HG03460 (cell line): Measurements from ENCODE around the gene EPS8.

Experiments used
- ATAC-seq: cut with Tn5 transposase; IDR thresholded peaks from one replicate; pipeline ENCODE4 v1.9.1; 2021; ENCODE audit not compliant: unreplicated experiment

Gene EPS8

GRCh38 chr12:15800278-15800677, 11.1 kb upstream of the EPS8 start:
- no peak for ATAC-seq

GRCh38 chr12:15797818-15798217, 8.6 kb upstream of the EPS8 start:
- ATAC-seq, result no peak

- no peak for ATAC-seq
These were observed 7.4 kb upstream of the EPS8 start for GRCh38 chr12:15796493-15797141.

DNA sequence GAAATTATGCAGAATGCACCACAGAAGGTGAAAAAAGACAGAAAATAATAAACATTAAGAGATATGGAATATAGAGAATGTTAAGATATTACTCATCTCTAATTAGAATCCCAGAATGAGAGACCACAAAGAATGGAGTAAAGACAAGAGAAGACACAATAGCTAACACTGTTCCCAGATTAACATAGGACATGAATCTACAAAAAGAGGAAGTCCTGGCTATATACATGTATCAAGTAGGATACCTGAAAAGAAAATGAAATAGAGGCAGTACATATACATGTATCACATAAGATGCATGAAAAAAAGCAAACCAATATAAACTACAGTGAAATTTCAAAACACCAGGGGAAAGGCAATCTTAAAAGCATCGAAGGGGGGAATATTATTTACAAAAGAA, 5.6 kb upstream of the EPS8 start:
- no peak for ATAC-seq

DNA sequence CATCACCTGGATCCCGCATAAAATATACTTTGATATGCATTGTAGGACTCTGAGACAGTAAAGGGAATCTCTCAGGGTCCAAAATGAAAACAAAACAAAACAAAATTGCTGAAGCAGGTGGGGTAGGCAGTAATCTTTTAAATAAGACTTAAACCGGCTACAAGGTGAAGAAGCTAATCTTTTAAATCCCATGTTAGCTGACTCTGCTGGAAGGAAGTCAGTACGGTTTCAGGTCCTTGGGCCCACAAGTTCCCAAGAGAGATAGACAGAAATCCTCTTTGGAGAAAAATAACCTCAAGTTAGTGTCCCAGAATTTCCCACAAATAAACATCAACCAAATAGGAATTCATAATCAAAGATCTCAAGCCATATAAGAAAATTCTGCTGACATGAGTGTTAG, 5.0 kb upstream of the EPS8 start:
- no peak for ATAC-seq

DNA sequence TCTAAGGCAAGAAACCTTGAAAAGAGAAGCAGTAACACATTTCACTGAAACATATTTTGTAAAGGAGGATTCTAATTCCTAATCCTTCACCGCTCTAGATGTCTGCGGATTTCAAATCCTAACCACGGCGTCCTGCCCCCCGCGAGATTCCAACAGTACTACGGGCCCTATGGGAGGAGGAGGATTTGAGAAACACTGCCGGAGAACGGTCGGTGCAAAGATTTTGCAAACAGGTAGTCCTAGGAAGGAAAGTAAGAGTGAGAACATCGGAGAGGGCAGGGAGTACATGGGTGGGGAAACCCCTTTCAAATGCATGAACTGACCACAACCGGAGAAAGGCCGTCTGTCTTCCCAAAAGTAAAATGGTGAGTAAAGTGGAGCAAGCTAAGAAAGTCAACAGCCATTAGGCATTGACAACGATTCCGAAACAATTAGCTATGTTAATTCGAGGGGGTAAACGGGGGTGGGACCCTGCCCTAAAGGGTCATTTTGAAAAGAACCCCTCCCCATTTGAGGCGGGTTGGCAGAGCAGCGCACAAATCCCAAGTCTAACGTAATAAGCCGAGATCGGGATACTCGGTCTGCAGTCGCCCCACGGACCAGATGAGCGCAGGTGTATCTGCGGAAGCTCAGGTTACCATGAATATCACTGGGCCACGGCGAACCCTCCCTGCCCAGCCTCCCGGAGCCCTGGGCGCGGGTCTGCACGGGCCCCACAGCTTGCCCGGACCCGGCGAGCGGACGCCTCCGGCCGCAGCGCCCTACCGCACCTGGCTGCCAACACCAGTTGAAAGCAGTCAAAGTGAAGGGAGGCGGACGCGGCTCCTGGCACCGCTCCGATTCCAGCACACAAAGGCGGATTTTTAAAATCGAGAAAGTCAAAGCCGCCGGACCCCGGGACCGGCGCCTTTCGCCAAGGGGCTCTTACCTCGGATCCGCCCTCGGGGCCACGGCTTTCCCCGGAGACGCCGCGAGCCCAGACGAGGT, 662 bp downstream of the EPS8 start:
- peak; percentile 40 for ATAC-seq

- ATAC-seq, result no peak
These were observed 1.4 kb downstream of the EPS8 start for GRCh38 chr12:15787778-15788177.

DNA sequence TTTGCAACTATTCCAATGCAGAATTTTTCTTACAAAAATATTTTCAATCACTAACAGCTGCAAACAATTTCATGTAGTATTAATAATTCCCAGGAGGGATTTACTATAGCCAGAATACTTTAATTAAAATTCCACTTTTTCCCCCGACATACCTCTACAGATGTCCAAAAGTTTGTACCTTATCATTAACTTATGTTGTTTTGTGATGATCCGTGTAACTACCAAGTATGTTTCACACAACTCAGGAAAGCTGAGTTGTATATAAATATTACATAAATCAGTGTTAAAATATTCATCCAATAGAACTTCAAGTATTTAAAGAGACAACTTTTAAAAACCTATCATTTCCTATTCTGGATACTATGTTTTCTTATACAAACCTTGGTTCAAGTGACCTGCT, 2.4 kb downstream of the EPS8 start:
- no peak for ATAC-seq

- no peak for ATAC-seq
These were observed 5.9 kb downstream of the EPS8 start for GRCh38 chr12:15783288-15783687.

GRCh38 chr12:15782667-15783066, 6.5 kb downstream of the EPS8 start:
- no peak for ATAC-seq

DNA sequence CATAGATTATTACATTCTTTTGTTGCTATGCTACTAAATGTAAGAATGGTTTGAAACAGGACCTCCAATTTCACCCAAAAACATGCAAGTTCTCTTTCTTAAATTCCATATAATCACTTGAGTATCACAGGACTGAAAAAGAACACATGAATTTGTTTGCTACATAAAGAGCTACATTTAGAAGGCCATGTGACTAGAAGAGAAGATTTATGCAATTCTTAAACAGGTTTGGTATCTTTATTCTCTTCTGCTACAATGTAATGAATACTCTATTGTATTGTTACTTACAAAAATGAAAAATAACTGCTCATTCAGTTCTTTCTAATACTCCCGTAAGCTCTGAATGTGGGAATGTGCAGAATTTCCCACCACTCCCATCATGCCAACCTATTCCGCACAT, 9.3 kb downstream of the EPS8 start:
- ATAC-seq, result no peak

DNA sequence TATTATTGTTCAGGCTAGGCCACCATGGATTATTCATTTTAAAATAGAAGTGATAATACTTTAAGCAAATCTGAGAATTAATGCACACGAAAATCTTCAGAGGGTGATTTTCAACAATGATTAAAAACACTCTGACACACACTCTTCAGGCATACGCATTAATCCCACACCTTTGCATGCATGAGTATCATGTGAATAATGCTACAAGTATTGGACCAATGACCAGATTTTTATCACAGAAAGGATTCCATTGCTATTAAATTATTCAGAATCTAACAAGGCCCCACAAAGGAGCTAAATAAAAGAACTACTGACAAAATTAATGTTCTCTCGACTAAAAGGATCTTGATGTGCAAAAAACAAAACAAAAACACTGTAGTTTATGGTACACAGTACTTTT, 11.1 kb downstream of the EPS8 start:
- ATAC-seq, result no peak

GRCh38 chr12:15777355-15778012, 11.7 kb downstream of the EPS8 start:
- no peak for ATAC-seq

- no peak for ATAC-seq
These were observed 12.7 kb downstream of the EPS8 start for GRCh38 chr12:15776532-15776931.

DNA sequence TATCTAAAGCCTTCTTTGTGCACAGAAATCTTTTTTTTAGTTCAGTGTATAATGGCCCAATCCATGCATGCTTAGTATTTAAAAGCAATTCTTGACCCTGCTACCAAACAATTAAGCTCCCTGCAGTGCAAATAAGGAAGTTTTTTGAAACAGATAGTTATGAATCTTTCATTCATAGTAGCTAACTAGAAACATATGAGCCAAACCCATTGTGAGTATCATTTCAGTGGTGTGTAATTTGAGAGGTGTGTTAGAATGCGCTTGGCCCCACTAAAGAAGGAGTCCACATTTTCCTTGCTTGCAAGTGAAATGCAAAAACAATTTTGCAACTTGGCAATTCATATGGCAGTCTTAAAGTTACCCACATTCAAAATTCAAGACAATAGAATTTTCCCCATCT, 14.4 kb downstream of the EPS8 start:
- ATAC-seq, result no peak

DNA sequence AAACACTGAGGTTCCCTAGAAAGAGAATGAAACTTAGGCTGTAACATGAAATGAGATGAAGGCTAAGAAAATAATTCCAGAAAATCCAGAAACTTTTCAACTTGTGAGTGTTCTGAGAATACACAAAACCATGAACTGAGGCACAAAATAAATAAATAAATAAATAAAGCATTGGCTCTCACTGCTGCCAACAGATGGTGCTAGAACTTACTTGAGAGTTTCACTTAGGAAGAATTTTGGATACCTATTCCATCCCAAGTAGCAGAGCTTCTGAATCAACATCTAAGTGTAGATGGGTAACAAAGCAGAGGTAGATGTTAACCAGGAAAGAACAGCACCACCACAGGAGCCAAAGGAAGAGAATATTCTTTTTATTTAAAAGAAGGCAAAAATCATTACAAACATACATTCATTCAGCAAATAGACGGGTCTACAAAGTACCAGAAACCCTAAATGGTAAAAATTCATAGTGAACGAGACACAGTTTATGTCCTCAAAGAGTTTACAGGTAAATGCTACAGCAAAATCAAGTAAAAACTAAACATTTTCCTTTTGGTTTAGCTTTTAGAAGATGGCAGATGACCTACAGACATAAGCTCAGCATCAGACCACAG, 16.7 kb downstream of the EPS8 start:
- no peak for ATAC-seq

- ATAC-seq, result no peak
These were observed 18.6 kb downstream of the EPS8 start for GRCh38 chr12:15770581-15770980.

GRCh38 chr12:15770021-15770420, 19.2 kb downstream of the EPS8 start:
- no peak for ATAC-seq

DNA sequence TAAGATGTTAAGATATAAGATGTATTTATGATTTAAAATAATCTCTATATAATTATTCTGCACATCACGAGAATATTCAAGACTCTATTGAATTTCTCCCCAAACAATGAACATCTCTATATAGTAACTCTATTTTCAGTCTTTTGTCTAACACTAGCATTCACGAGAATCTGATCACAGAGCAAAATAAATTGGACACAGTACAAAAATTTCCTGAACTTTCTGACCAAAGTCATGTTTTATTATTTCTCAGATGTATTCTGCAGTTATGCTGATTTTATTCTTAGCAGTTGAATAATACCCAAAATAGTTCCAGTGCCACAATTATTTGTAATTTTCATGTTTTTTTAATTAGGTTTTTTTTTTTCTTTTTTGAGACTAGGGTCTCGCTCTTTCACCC, 19.6 kb downstream of the EPS8 start:
- ATAC-seq, result no peak

DNA sequence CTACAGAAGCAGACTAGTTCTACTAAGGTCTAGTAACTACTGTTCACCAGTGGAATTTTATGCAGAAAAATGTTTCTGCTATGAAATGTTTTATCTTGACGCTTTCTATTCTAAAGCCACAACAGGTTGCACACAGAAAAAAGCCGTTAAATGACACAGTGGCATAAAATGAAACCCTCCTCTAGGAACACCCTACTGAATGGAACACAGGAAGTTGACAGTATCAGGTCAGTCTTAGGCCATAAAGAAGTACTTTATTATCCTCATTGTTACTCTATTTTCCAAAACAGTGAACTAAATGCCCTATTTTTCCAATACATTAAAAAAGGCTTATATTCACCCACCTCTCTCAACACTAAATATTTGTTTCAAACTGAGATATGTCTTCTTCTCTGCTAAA, 21.9 kb downstream of the EPS8 start:
- ATAC-seq, result no peak

DNA sequence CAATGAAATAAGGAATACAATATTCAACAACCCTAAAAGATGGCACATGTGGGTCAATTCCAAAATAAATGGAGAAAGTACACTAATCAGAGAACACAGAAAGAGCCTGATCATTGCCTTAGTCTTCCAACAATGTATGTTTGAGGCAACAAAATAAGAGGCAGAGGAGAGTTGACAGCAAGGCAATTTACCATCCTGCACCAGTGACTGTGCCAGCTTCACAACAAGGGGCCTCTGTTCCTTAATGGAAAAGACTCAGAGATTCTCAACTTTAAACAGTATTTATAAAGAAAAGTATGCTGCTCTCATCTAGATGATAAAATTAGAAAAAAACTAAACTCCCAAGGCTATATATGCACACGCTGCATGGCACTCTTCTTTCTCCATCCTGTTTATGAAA, 25.9 kb downstream of the EPS8 start:
- ATAC-seq, result no peak
